Chondrocyte (in vitro differentiated cells): Measurements from ENCODE around the gene MKKS. TPM values are rescaled to one million over a fixed set of nuclear protein-coding genes. Genes with fewer than 3 reads are reported as not detected.

Experiments
- DNase-seq: peaks from one replicate; pipeline ENCODE4 v3.0.0; 2021; ENCODE audit warnings: mixed read lengths, low spot score
- H3K27ac Mint-ChIP-seq: one replicate; pipeline ENCODE4 v1.8.0; 2021; ENCODE audit warnings: mild to moderate bottlenecking, moderate library complexity, mixed read lengths; ENCODE audit not compliant: unreplicated experiment
- H3K27me3 Mint-ChIP-seq: 2 replicates; pipeline ENCODE4 v1.8.0; 2021; ENCODE audit warnings: low read depth, mixed read lengths
- H3K36me3 Mint-ChIP-seq: 2 replicates; pipeline ENCODE4 v1.8.0; 2021; ENCODE audit warnings: low read depth, mixed read lengths
- H3K4me1 Mint-ChIP-seq: 2 replicates; pipeline ENCODE4 v1.8.0; 2021; ENCODE audit warnings: low read depth, mild to moderate bottlenecking, mixed read lengths
- H3K4me3 Mint-ChIP-seq: one replicate; pipeline ENCODE4 v1.8.0; 2021; ENCODE audit warnings: mild to moderate bottlenecking, moderate library complexity, mixed read lengths; ENCODE audit not compliant: unreplicated experiment
- H3K9me3 Mint-ChIP-seq: 2 replicates; pipeline ENCODE4 v1.8.0; 2021; ENCODE audit warnings: low read depth, mixed read lengths
- total RNA-seq: library from RNA; stranded (reverse); gene quantifications from 3 replicates; pipeline ENCODE4 v1.2.1, GENCODE V29; 2021
- TF ChIP-seq, protein P1 (sequence below): fragments of 200-600 bp; sonication (generic); IDR thresholded peaks from 2 replicates; pipeline ENCODE4 v1.5.0; 2021; ENCODE audit warnings: antibody characterized with exemption, mild to moderate bottlenecking, moderate library complexity

MKKS gene
- total RNA-seq, 1 donor from 2014 or later: 12.6 TPM

DNA sequence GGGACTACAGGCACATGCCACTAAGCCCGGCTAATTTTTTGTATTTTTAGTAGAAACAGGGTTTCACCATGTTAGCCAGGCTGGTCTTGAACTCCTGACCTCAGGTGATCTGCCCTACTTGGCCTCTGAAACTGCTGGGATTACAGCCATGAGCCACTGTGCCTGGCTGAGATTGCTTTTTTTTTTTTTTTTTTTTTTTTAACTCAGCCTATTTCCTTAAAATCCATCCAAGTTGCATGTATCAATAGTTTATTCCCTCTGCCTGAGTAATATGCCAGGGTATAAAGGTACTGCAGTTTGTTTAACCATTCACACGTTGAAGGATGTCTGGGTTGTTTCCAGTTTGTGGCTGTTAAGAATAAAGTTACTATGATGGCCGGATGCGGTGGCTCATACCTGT, 11.7 kb upstream of the MKKS start:
- no peak overlapping the region for H3K27ac Mint-ChIP-seq
- H3K4me3 Mint-ChIP-seq: no peak overlapping the region
- no peaks in the 10 kb centered on the region for H3K9me3 Mint-ChIP-seq

DNA sequence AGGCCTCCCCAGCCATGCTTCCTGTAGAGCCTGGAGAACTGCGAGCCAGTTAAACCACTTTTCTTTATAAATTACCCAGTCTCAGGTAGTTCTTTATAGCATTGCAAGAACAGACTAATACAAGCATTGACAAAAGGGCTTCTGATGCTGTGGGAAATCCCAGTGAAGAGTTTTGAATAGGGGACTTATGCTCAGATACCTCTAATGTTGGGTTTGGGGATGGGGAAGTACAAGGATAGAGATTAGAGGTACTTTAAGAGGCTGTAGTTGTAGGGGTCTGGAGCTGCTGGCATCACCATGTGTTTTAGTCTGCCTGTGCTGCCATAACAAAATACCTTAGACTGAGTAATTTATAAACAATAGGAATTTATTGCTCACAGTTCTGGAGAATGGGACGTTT, 9.9 kb upstream of the MKKS start:
- Mint-ChIP-seq H3K27ac (no peak overlapping the region), H3K4me1 (peaks cover 20% of the 10 kb centered on the region), H3K27me3 (no peaks in the 10 kb centered on the region), H3K9me3 (no peaks in the 10 kb centered on the region), H3K36me3 (no peaks in the 10 kb centered on the region), H3K4me3 (no peak overlapping the region)
- TF ChIP-seq, protein P1, sequence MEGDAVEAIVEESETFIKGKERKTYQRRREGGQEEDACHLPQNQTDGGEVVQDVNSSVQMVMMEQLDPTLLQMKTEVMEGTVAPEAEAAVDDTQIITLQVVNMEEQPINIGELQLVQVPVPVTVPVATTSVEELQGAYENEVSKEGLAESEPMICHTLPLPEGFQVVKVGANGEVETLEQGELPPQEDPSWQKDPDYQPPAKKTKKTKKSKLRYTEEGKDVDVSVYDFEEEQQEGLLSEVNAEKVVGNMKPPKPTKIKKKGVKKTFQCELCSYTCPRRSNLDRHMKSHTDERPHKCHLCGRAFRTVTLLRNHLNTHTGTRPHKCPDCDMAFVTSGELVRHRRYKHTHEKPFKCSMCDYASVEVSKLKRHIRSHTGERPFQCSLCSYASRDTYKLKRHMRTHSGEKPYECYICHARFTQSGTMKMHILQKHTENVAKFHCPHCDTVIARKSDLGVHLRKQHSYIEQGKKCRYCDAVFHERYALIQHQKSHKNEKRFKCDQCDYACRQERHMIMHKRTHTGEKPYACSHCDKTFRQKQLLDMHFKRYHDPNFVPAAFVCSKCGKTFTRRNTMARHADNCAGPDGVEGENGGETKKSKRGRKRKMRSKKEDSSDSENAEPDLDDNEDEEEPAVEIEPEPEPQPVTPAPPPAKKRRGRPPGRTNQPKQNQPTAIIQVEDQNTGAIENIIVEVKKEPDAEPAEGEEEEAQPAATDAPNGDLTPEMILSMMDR: no peak
- DNase-seq: no peak

More for the DNA sequence above, 11.7 kb upstream of the MKKS start:
- TF ChIP-seq, protein P1: no peak
- DNase-seq: no peak
- no peaks in the 10 kb centered on the region for H3K36me3 Mint-ChIP-seq
- peaks cover 20% of the 10 kb centered on the region for H3K4me1 Mint-ChIP-seq
- H3K27me3 Mint-ChIP-seq: no peaks in the 10 kb centered on the region

DNA sequence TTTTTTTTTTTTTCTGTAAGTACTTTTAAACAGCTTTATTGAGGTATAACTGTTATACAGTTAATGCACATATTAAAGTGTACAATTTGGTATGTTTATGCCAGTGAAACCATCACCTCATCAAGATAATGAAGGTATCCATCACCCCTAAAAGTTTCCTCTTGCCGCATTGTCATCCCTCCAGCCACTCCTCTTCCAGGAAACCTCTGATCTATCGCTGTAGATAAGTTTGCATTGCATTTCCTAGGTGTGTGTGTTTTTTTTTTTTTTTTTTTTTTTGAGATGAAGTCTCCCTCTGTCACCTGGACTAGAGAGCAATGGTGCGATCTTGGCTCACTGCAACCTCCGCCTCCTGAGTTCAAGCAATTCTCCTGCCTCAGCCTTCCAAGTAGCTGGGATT, 4.2 kb upstream of the MKKS start:
- Mint-ChIP-seq H3K27me3 (no peaks in the 10 kb centered on the region), H3K27ac (no peak overlapping the region), H3K4me3 (no peak overlapping the region), H3K9me3 (no peaks in the 10 kb centered on the region), H3K4me1 (peaks cover 11% of the 10 kb centered on the region), H3K36me3 (no peaks in the 10 kb centered on the region)
- DNase-seq: no peak
- TF ChIP-seq, protein P1: no peak

DNA sequence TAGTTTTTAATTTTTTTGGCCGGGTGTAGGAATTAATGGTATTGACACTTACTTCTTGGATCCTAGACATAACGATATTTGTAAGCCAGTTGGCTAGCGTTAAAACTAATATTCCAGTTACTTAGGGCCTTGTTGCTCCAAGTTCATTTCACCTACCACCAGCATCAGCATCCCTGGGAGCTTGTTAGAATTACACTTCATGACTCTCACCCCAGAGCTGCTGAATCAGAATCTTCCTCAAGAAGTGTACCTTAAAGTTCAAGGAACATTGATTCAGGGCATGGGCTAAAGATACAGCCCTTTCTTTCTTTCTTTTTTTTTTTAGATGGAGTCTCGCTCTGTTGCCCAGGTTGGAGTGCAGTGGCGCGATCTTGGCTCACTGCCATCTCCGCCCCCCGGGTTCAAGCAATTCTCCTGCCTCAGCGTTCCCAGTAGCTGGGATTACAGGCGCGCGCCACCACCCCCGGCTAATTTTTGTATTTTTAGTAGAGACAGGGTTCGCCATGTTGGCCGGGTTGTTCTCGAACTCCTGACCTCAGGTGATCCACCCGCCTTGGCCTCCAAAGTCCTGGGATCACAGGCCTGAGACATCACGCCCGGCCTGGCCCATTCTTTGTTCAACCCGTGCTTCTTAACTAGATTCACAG, 2.2 kb upstream of the MKKS start:
- peaks cover 22% of the 10 kb centered on the region for H3K4me1 Mint-ChIP-seq
- H3K9me3 Mint-ChIP-seq: no peaks in the 10 kb centered on the region
- no peak for DNase-seq
- no peaks in the 10 kb centered on the region for H3K27me3 Mint-ChIP-seq
- TF ChIP-seq, protein P1: no peak
- H3K27ac Mint-ChIP-seq: no peak overlapping the region
- peaks cover 2% of the 10 kb centered on the region for H3K36me3 Mint-ChIP-seq
- H3K4me3 Mint-ChIP-seq: peak overlapping the region; percentile 92

DNA sequence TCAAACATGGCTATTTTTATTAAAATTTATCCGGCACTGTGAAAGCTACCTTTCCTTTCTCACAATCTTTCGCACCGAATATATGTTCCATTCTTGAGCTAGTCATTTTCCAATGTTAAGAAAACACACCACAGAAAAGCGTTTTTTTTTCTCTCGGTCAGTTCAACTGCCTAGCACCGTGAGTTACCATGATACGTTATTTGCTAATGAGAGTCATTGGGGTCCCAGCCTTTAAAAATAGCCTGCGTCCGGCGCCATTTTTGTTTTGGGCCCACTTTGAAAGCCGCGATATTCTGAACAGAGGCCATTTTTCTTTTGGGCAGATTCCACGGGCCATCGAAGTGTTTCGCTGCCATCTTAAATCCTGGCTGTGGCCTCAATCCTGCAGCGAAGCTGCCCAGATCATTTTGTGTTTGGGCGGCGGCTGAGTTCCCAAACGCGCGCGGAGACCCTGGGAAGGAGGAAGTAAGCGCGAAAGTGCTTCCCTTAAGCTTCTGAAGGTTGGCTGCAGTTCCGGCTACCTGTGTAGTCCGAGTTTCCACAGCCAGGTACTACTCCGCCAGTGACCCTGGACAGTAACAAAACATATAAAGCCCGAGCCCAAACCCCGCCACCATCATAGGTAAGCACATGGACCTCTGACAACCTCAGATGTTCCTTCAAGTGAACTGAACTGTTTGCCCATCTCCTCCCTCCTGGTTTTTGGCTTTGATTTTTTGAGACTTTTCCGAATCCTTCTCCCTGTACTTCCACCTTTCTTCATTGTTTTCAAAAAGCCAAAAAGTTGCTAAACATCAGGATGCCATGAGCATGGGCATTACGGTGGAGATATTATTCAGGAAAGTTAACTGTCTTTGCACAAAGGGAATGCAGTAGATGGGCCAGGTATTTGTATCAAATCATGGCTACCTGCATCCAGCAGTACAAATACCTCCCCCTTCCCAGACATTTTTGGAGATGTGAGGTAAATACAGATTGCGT, 1.1 kb upstream of the MKKS start, which contains the start of gene SLX4IP:
SLX4IP (plus strand) TSS at position 474 of the 981 bp plus-strand sequence. CDS start 22,900 bp downstream, outside the sequence.
- DNase-seq: no peak
- H3K36me3 Mint-ChIP-seq: peaks cover 2% of the 10 kb centered on the region
- TF ChIP-seq, protein P1: no peak

More for the DNA sequence above, 1.1 kb upstream of the MKKS start, which contains the start of gene SLX4IP:
- Mint-ChIP-seq H3K4me1 (peaks cover 22% of the 10 kb centered on the region), H3K27me3 (no peaks in the 10 kb centered on the region), H3K4me3 (peak within 1 kb of the TSS; percentile 92), H3K9me3 (no peaks in the 10 kb centered on the region), H3K27ac (peak within 1 kb of the TSS; percentile 96)
